Measurements from ENCODE around the gene TOMM40.

Gene TOMM40

GRCh38 chr19:44892932-44893331 lies 1.9 kb downstream of the TOMM40 start:
- Histone ChIP-seq H2BK15ac (ENCODE audit: low read length) (no peak overlapping the region), H3K18ac (ENCODE audit: low read length) (no peak overlapping the region), H3K27me3 (ENCODE audit: control insufficient read depth in 3 of 3, insufficient read depth in 3 of 3, low read depth in 1 of 3, low read length in 3 of 3) (no peaks in the 10 kb centered on the region), H3K9ac (ENCODE audit: low read depth, low read length, poor library complexity) (no peak overlapping the region), H3K27ac (replicated peaks; ENCODE audit: low read length) (no peak overlapping the region), H3K4me3 (ENCODE audit: low read length in 2 of 2) (peak overlapping the region; percentile 19 to 76), H2AFZ (ENCODE audit: low read length) (no peak overlapping the region), H3K14ac (ENCODE audit: low read length) (no peak overlapping the region), H3K4me1 (ENCODE audit: control insufficient read depth in 2 of 2, insufficient read depth in 1 of 2, low read depth in 1 of 2, low read length in 2 of 2) (peaks cover 11 to 12% of the 10 kb centered on the region in 2 donors), H4K91ac (ENCODE audit: low read depth, low read length, poor library complexity) (no peak overlapping the region), H3K79me1 (ENCODE audit: low read depth, low read length) (peaks cover 18% of the 10 kb centered on the region), H3K9me3 (replicated peaks in 1 of 2; ENCODE audit: control insufficient read depth in 2 of 2, insufficient read depth in 1 of 2, low read depth in 1 of 2, low read length in 2 of 2) (peaks cover 0 to 2% of the 10 kb centered on the region in 2 donors), H2BK5ac (ENCODE audit: low read length) (no peak overlapping the region), H3K36me3 (replicated peaks in 1 of 2; ENCODE audit: control insufficient read depth in 2 of 2, insufficient read depth in 2 of 2, low read length in 2 of 2) (peaks cover 47 to 69% of the 10 kb centered on the region in 2 donors), H3K4me2 (ENCODE audit: insufficient read depth, low read length, poor library complexity, severe bottlenecking) (no peak overlapping the region), H2AK5ac (ENCODE audit: low read depth, low read length) (no peak overlapping the region), H3K23ac (ENCODE audit: low read depth, low read length, poor library complexity) (no peak overlapping the region), H3K4ac (ENCODE audit: low read length) (no peak overlapping the region), H4K8ac (ENCODE audit: low read depth, low read length) (no peak overlapping the region), H2BK12ac (ENCODE audit: low read length) (no peak overlapping the region), H2BK120ac (ENCODE audit: low read depth, low read length) (no peak overlapping the region)
- no peak for DNase-seq (ENCODE audit: low spot score)
- no CpG with 5 or more reads among the region's 7 CpGs for WGBS, 2 donors (ENCODE audit: extremely low coverage in 2 of 2, insufficient read length in 2 of 2, insufficient replicate concordance in 1 of 2)

- Histone ChIP-seq H3K27ac (replicated peaks; ENCODE audit: low read length) (no peak overlapping the region), H3K27me3 (ENCODE audit: control insufficient read depth in 3 of 3, insufficient read depth in 3 of 3, low read depth in 1 of 3, low read length in 3 of 3) (no peaks in the 10 kb centered on the region), H3K4me3 (ENCODE audit: low read length in 2 of 2) (no peak overlapping the region), H3K9ac (ENCODE audit: low read depth, low read length, poor library complexity) (peak overlapping the region; percentile 39), H3K23ac (ENCODE audit: low read depth, low read length, poor library complexity) (no peak overlapping the region), H3K9me3 (replicated peaks in 1 of 2; ENCODE audit: control insufficient read depth in 2 of 2, insufficient read depth in 1 of 2, low read depth in 1 of 2, low read length in 2 of 2) (peaks cover 0 to 2% of the 10 kb centered on the region in 2 donors), H2BK15ac (ENCODE audit: low read length) (no peak overlapping the region), H4K8ac (ENCODE audit: low read depth, low read length) (peak overlapping the region; percentile 57), H4K91ac (ENCODE audit: low read depth, low read length, poor library complexity) (peak overlapping the region; percentile 48), H3K14ac (ENCODE audit: low read length) (no peak overlapping the region), H3K18ac (ENCODE audit: low read length) (no peak overlapping the region), H3K4ac (ENCODE audit: low read length) (no peak overlapping the region), H2BK12ac (ENCODE audit: low read length) (no peak overlapping the region), H2BK120ac (ENCODE audit: low read depth, low read length) (no peak overlapping the region), H2AK5ac (ENCODE audit: low read depth, low read length) (no peak overlapping the region), H3K4me2 (ENCODE audit: insufficient read depth, low read length, poor library complexity, severe bottlenecking) (no peak overlapping the region), H3K36me3 (replicated peaks in 1 of 2; ENCODE audit: control insufficient read depth in 2 of 2, insufficient read depth in 2 of 2, low read length in 2 of 2) (peaks cover 46 to 67% of the 10 kb centered on the region in 2 donors), H2AFZ (ENCODE audit: low read length) (no peak overlapping the region), H3K4me1 (ENCODE audit: control insufficient read depth in 2 of 2, insufficient read depth in 1 of 2, low read depth in 1 of 2, low read length in 2 of 2) (peaks cover 11 to 12% of the 10 kb centered on the region in 2 donors), H3K79me1 (ENCODE audit: low read depth, low read length) (peaks cover 18% of the 10 kb centered on the region), H2BK5ac (ENCODE audit: low read length) (no peak overlapping the region)
- DNase-seq (ENCODE audit: low spot score) = no peak
- no CpG with 5 or more reads among the region's 18 CpGs for WGBS, 2 donors (ENCODE audit: extremely low coverage in 2 of 2, insufficient read length in 2 of 2, insufficient replicate concordance in 1 of 2)
Measured at GRCh38 chr19:44893332-44894051, 2.4 kb downstream of the TOMM40 start.

GRCh38 chr19:44894052-44894400 lies 3.0 kb downstream of the TOMM40 start:
- peak overlapping the region; percentile 57 for H4K8ac ChIP-seq (ENCODE audit: low read depth, low read length)
- H3K14ac ChIP-seq (ENCODE audit: low read length) = no peak overlapping the region
- H3K4me1 ChIP-seq (ENCODE audit: control insufficient read depth in 2 of 2, insufficient read depth in 1 of 2, low read depth in 1 of 2, low read length in 2 of 2) = peaks cover 11 to 12% of the 10 kb centered on the region in 2 donors
- no peak overlapping the region for H3K9ac ChIP-seq (ENCODE audit: low read depth, low read length, poor library complexity)
- H3K4me2 ChIP-seq (ENCODE audit: insufficient read depth, low read length, poor library complexity, severe bottlenecking) = no peak overlapping the region
- peak overlapping the region; percentile 48 for H4K91ac ChIP-seq (ENCODE audit: low read depth, low read length, poor library complexity)
- no peak overlapping the region for H2BK5ac ChIP-seq (ENCODE audit: low read length)
- H3K18ac ChIP-seq (ENCODE audit: low read length) = no peak overlapping the region
- H2BK120ac ChIP-seq (ENCODE audit: low read depth, low read length) = no peak overlapping the region
- no peak overlapping the region for H3K23ac ChIP-seq (ENCODE audit: low read depth, low read length, poor library complexity)
- no peak overlapping the region for H2AFZ ChIP-seq (ENCODE audit: low read length)
- peaks cover 18% of the 10 kb centered on the region for H3K79me1 ChIP-seq (ENCODE audit: low read depth, low read length)
- H3K36me3 ChIP-seq (replicated peaks in 1 of 2; ENCODE audit: control insufficient read depth in 2 of 2, insufficient read depth in 2 of 2, low read length in 2 of 2) = peaks cover 46 to 63% of the 10 kb centered on the region in 2 donors
- H3K4ac ChIP-seq (ENCODE audit: low read length) = no peak overlapping the region
- H3K27ac ChIP-seq (replicated peaks; ENCODE audit: low read length) = no peak overlapping the region
- no peak overlapping the region for H3K4me3 ChIP-seq (ENCODE audit: low read length in 2 of 2)
- WGBS, 2 donors (ENCODE audit: extremely low coverage in 2 of 2, insufficient read length in 2 of 2, insufficient replicate concordance in 1 of 2) = no CpG with 5 or more reads among the region's 6 CpGs
- H3K27me3 ChIP-seq (ENCODE audit: control insufficient read depth in 3 of 3, insufficient read depth in 3 of 3, low read depth in 1 of 3, low read length in 3 of 3) = no peaks in the 10 kb centered on the region
- no peak overlapping the region for H2AK5ac ChIP-seq (ENCODE audit: low read depth, low read length)
- DNase-seq (ENCODE audit: low spot score) = no peak
- H2BK15ac ChIP-seq (ENCODE audit: low read length) = no peak overlapping the region
- no peak overlapping the region for H2BK12ac ChIP-seq (ENCODE audit: low read length)
- peaks cover 0 to 2% of the 10 kb centered on the region in 2 donors for H3K9me3 ChIP-seq (replicated peaks in 1 of 2; ENCODE audit: control insufficient read depth in 2 of 2, insufficient read depth in 1 of 2, low read depth in 1 of 2, low read length in 2 of 2)

- Histone ChIP-seq H3K18ac (ENCODE audit: low read length) (no peak overlapping the region), H3K14ac (ENCODE audit: low read length) (no peak overlapping the region), H4K8ac (ENCODE audit: low read depth, low read length) (no peak overlapping the region), H3K4me2 (ENCODE audit: insufficient read depth, low read length, poor library complexity, severe bottlenecking) (no peak overlapping the region), H3K27ac (replicated peaks; ENCODE audit: low read length) (no peak overlapping the region), H2AK5ac (ENCODE audit: low read depth, low read length) (no peak overlapping the region), H3K23ac (ENCODE audit: low read depth, low read length, poor library complexity) (no peak overlapping the region), H3K27me3 (ENCODE audit: control insufficient read depth in 3 of 3, insufficient read depth in 3 of 3, low read depth in 1 of 3, low read length in 3 of 3) (no peaks in the 10 kb centered on the region), H3K4ac (ENCODE audit: low read length) (no peak overlapping the region), H3K79me1 (ENCODE audit: low read depth, low read length) (peaks cover 17% of the 10 kb centered on the region), H2AFZ (ENCODE audit: low read length) (no peak overlapping the region), H2BK15ac (ENCODE audit: low read length) (no peak overlapping the region), H2BK120ac (ENCODE audit: low read depth, low read length) (no peak overlapping the region), H3K9me3 (replicated peaks in 1 of 2; ENCODE audit: control insufficient read depth in 2 of 2, insufficient read depth in 1 of 2, low read depth in 1 of 2, low read length in 2 of 2) (peaks cover 0 to 2% of the 10 kb centered on the region in 2 donors), H3K4me3 (ENCODE audit: low read length in 2 of 2) (no peak overlapping the region), H3K4me1 (ENCODE audit: control insufficient read depth in 2 of 2, insufficient read depth in 1 of 2, low read depth in 1 of 2, low read length in 2 of 2) (peaks cover 9% of the 10 kb centered on the region in 2 donors), H4K91ac (ENCODE audit: low read depth, low read length, poor library complexity) (no peak overlapping the region), H2BK5ac (ENCODE audit: low read length) (peak overlapping the region; percentile 72), H3K9ac (ENCODE audit: low read depth, low read length, poor library complexity) (no peak overlapping the region), H2BK12ac (ENCODE audit: low read length) (no peak overlapping the region), H3K36me3 (replicated peaks in 1 of 2; ENCODE audit: control insufficient read depth in 2 of 2, insufficient read depth in 2 of 2, low read length in 2 of 2) (peaks cover 47 to 70% of the 10 kb centered on the region in 2 donors)
- DNase-seq (ENCODE audit: low spot score) = no peak
- WGBS, 2 donors (ENCODE audit: extremely low coverage in 2 of 2, insufficient read length in 2 of 2, insufficient replicate concordance in 1 of 2) = no CpG with 5 or more reads among the region's 9 CpGs
Measured at GRCh38 chr19:44894946-44895345, 3.9 kb downstream of the TOMM40 start.

Measured in neuronal stem cell (in vitro differentiated cells).